GM10248 (cell line): ENCODE results near the gene MEF2D.

Source experiments
- CTCF ChIA-PET: fragments of 300-600 bp; sonication (Branson Sonifier 250); formaldehyde crosslinking; extraction: SDS; loops from one replicate; lab custom pipeline; 2021; ENCODE audit warnings: antibody characterized with exemption; lab: Yijun Ruan, JAX
- POLR2A ChIA-PET: fragments of 350-650 bp; sonication (Branson Sonifier 250); formaldehyde crosslinking; extraction: SDS; loops from one replicate; lab custom pipeline; 2020; ENCODE audit warnings: antibody characterized with exemption; lab: Yijun Ruan, JAX
- DNase-seq: peaks from one replicate; pipeline ENCODE4 v3.0.0; 2012; ENCODE audit errors: extremely low spot score
- CTCF ChIP-seq: IDR thresholded peaks from 2 replicates; pipeline ENCODE4 v1.5.1; 2012; ENCODE audit warnings: mild to moderate bottlenecking, low read depth; ENCODE audit errors: extremely low read depth, missing control alignments, control extremely low read depth

Gene MEF2D

DNA sequence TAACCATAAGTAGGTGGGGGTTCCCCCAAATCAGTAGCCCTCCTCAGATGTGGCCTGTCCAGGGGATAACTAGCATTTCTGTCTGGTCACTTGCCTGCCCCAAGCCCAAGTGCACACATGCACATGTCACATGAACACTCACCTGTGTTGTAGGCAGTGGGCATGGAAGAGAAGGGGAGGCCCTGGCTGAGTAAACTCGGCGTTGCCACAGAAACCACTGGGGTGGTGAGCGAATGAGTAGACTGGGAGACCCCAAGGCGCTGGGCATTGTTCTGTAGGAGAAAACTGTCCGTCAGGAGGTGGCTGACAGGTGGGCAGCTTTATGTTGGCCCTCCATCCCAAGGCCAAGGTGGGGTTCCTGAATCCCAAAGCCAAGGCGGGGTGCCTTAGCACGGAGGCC is 25.6 kb downstream of the MEF2D start:
- CTCF ChIA-PET: no interaction called here
- POLR2A ChIA-PET: no interaction called here
- TF ChIP-seq CTCF: no peak
- no peak for DNase-seq

- ChIA-PET POLR2A (no interaction called here), CTCF (interaction anchor here (1.0 to 8.9 kb wide), 4 partner anchors 11 to 136 kb away, joined by 3 to 80 read pairs (median 4); partner anchors contain the start of gene MEF2D)
- no peak for TF ChIP-seq CTCF
- DNase-seq: no peak
Observed at GRCh38 chr1:156471496-156472490, 28.8 kb downstream of the MEF2D start.

GRCh38 chr1:156470473-156470872 is 30.1 kb downstream of the MEF2D start:
- DNase-seq: no peak
- POLR2A ChIA-PET: no interaction called here
- CTCF ChIA-PET: interaction anchor here (0.7 to 8.9 kb wide), 5 partner anchors 10 to 138 kb away, joined by 3 to 80 read pairs (median 4); no protein-coding TSS in a partner anchor
- TF ChIP-seq CTCF: no peak

- DNase-seq: no peak
- no peak for TF ChIP-seq CTCF
- ChIA-PET CTCF (interaction anchor here (2.3 to 8.9 kb wide), 2 partner anchors 14 to 23 kb away, joined by 9 to 80 read pairs; no protein-coding TSS in a partner anchor), POLR2A (no interaction called here)
Observed at GRCh38 chr1:156468693-156469345, 31.8 kb downstream of the MEF2D start.

DNA sequence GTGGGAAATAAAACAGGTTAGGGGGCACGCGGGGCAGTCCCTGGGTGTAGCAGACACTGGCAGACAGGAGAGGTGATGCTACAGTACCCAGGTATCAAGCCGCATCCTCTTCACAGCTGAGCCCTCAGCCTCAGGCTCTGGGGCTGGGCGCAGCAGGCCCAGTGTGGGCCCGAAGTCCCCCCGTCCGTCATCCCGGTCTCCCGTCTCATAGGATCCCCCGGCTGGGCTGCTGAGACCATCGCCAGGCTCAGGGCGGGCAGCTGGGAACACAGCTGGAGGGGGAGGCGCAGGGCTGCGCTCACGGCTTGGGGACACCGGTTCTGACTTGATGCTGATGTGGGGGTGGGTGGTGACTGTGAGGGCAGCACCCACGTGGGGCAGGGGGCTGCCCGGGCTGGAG is 32.7 kb downstream of the MEF2D start:
- ChIA-PET POLR2A (no interaction called here), CTCF (interaction anchor here (8.9 kb wide), 1 partner anchor 15 kb away, joined by 80 read pairs; no protein-coding TSS in a partner anchor)
- no peak for TF ChIP-seq CTCF
- no peak for DNase-seq

DNA sequence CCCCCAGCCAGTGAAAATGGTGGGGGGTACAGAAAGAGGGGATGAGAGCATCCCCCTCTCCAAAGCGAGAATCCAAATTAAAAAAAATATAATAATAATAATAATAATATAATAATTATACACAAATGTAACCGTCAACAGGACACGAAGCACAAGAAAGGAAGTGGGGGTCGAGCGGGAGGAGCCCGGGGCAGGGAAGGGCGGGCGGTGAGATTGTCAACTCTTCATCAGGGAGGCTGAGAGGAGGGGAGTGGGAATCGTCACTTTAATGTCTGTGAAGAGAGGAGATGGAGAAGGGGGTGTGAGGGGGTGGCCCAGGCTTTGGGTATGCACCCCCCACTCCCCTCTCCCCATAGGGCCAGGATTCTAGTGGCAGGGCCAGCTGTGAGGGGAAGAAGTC is 33.2 kb downstream of the MEF2D start:
- CTCF ChIA-PET: interaction anchor here (1.3 to 8.9 kb wide), 2 partner anchors 15 to 82 kb away, joined by 5 to 80 read pairs; no protein-coding TSS in a partner anchor
- no peak for TF ChIP-seq CTCF
- POLR2A ChIA-PET: no interaction called here
- no peak for DNase-seq
